Cortex of kidney (tissue), 1 donor: ENCODE results near the gene GTF2F1.
"Not testable (repeated sequence)": the region's sequence is repeated elsewhere in the genome, so short reads cannot be mapped to it uniquely, and the experiment has no call there.

Experiments used
- DNase-seq: peaks from one replicate; lab custom pipeline; 2025; lab: John Stamatoyannopoulos, UW

GTF2F1 gene

DNA sequence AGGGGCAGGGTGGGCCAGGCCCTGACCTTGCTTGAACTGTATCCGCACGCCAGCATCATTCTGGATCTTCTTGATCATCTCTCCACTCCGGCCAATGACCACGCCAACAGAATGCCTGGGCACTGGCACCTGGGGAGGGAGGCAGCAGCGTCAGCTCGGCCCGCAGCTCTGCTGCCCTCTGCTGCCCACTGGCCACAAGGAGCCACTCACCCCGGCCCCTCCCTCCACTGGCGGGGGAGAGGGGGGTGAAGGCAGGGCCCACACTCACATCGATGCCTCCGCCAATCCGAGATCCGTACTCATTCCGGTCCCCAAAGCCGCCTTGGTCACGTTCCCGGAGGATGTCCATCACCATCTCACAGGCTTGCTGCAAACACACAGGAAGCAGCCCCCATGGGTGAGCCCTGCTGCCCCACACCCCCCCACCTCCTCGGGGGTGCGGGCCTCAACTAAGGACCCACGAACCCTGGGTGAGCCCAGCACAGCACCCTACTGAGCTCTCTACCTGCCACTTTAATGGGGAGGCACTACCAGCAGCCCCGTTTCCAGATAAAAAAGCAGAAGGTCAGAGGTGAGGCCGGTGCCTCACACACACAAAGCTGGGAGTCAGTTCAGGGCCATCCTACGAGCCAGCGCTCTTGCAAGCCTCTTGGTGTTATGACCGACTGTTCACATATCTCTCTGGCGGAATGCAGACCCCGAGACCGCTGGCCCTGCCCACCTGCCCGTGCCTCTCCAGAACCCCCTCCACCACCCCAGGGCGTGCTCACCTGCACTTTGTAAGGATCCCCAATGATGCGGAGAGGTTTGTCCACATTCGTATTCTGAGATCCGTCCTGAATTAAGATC, 25.0 kb upstream of the GTF2F1 start:
- DNase-seq, result no peak

DNA sequence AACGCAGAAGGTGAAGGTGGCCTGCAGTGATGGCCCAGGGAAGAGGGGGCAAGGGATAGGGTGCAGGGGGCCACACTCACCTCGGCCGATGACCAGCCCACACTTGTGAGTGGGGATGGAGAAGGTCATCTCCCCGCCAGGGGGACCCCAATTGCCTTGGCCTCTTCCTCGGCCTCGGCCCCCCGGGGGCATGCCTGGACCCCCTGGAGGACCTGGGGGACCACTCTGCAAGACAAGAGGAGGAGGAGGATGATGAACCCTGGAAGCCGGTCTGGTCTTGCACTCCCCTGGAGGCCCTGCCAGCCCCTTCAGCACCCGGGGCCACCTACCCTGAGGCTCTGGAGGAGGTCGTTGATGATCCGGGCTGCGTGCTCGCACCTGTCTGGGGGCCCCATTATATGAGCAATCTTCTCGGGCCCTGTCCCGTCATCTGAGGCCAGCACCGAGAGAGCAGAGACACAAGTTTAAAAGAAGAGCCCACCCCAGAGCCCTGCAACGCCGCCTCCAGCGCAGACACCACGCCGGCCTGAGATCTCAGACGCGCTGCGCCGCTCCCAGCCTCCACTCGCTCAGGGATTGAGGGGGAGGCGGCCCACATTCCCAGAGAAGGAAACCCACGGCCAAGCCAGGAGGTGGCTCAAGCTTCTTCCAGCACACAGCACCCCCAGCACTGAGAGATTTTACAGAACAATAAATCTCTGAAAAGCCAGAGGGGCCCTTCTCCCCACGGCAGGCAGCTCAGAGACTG, 23.9 kb upstream of the GTF2F1 start:
- no peak for DNase-seq

DNA sequence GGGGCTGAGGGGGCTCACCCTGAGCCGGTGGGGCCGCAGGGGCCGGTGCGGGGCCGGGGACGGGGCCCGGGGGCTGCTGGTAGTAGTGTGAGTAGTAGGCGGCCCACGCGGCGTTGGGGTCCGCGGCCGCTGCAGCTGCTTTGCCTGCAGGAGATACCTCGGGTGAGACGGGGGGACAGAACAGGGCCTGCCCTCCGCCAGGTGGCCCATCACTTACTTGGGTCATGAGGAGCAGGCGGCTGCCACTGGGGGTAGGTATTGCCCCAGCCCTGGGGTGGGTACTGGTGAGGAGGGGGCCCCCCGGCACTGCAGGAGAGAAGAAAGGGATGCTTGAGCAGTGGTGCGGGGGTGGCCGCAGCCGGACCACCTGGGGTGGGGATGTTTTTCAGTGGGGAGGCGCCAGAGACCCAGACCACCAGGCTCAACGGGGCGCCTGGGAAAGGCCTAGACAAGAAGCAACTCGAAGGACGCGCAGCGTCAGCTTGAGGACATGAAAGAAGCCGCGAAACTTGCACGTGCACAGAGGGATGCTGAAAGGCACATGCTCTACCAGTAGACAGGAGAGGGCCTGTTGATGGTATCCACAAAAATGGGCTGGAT, 22.7 kb upstream of the GTF2F1 start:
- DNase-seq, result no peak

DNA sequence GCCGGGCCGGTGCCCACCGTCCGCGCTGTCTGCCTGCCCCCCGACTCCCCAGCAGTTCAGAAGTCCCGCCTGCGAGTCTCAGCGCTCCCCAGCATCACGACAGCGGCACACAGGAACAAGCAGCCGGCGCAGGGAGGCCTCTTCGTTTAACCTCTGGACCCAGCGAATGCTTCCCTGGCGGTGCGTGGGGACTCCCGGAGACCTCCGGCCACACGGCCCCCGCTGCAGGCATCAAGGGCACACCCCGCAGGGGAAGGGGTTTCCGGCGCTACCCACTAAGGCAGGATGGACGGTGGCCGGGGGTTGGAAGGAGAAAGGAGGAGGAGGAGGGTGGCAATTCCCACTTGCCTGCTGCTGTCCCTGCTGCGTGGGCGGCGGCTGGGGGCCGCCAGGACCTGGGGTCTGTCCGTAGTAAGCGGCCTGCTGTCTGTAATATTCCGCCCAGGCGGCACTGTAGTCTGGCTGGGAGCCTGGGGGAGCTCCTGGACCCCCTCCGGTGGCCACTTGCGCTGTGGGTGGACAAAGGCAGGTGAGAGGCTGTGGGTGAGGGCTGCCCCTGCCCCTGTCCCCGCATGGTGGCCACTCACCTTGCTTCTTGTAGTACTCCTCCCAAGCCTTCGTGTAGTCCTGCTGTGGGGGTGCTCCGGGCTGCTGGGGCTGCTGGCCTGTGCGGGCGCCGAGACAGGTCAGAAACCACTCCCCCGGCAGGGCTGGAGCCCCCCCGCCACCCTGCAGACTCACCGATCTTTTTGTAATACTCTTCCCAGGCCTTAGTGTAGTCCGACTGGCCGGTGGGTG, 22.0 kb upstream of the GTF2F1 start:
- DNase-seq, result no peak

DNA sequence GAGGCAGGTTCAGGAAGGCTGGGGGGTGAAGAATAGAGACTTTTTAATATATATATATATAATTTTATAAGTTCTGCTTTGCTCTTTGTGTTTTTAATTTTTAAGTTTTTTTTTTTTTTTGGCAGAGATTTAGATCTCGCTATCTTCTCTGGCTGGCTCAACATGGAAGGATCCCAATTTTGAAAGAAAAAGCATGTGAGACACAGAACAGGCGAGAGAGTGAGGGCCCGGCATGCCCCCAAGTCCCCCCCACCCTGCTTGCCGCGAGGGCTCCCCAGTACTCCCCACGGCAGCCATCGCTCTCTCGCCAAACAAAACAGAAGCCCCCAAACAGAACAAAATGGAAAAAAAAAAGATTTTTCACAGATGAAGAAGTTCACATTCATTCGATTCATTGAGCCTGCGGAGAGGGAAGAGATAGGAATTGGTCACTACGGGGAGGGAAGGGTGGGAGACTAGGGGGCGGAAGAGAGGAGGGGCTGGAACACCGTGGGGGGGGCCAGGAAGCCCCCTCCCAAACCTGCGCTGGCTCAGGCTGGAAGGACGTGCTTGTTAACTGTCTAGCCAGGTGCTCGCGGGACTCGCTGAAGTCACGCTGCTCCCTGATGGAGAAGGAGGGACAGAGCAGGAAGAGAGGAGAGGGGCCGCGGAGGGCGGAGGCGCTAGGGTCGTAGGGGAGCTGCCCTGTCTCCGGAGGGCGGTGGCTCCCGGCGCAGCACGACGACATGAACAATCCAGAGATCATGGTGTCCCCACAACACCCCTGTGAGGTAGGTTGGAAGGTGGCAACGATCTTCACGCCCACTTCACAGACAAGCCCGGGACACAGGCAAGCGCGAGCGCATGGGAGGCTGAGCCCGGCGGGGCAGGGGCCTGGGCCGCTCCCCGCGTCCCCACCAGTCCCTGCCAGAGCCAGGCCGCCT, 21.0 kb upstream of the GTF2F1 start:
- DNase-seq, result no peak

DNA sequence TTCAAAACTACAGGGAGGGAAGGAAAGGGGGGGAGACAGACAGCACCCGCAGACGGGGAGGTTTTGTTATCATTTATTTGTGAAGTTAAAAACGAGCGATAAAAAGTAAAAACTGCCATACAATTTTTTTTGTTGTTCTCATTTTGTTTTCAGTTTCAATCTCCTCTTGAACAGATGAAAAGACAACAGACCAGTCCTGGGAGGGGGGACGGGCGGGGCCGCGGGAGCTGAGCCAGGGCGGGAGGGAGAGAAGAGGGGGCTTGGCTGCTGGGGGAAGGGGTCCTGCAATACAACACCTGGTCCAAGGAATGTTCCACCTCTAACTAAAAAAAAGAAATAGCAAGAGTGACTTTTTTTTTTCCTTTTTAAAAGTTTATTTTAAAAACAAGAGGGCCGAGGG, 20.3 kb upstream of the GTF2F1 start:
- no peak for DNase-seq

DNA sequence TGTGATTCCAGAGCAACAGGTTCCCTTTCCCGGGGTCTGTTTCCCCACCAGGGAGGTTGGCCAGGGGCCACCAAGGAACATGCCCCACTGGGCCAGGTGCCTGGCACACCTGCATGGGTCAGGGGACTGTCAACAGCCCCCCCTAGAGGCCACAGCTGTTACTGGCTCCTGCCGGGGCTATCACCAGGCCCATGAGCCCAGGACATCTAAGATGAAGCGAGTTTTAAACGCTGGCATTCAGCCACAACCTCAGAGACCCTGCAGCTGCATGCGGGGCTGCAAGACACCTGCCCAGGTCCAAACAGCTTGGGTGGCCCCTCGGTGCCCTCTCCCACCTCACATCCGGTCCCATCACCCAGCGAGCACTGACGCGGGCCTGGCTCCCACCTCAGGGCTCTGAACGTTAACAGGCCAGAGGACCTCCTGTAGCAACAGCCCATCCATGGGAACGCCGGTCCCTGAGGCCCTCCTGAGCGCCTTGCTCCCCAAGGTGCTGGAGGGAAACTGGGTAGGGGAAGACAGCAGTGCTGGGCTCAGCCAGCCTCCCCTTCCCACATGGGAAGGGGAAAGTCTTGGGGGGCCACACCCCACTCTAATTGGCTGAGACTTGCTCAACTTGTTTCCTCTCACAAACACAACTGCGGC, 19.6 kb upstream of the GTF2F1 start:
- no peak for DNase-seq

DNA sequence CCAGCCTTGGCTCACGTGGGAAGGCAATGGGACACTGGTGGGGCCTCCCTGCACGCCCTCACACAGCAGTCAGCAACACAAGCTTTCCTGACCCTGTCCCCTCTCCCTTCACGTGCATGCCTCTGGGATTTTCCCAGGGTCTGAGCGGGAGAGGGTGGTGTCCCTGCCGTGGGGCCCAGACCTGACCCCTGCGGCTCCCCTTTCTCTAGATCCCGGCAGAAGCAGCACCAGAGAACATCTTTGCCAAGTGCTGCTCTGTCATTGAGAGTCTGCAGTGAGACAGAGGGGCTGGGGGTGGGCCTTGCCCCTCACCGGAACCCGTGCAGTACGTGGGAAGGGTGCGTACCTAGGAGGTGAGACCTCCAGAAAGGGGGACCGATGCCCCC, 19.1 kb upstream of the GTF2F1 start:
- no peak for DNase-seq

DNA sequence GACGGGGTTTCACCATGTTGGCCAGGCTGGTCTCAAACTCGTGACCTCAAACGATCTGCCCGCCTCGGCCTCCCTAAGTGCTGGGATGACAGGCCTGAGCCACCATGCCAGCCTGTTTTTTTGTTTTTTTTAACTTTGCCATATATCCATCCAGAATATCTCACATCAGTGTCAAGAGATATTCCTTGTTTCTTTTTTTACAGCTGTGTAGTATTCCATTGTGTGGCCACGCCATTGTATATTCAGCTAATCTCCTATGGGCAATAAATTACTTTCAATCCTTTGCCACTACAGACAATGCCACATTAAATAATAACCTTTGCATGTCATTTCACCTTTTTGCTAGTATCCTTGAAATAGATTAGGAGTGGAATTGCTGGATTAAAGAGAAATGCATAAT, 16.4 kb upstream of the GTF2F1 start:
- DNase-seq, result no peak

DNA sequence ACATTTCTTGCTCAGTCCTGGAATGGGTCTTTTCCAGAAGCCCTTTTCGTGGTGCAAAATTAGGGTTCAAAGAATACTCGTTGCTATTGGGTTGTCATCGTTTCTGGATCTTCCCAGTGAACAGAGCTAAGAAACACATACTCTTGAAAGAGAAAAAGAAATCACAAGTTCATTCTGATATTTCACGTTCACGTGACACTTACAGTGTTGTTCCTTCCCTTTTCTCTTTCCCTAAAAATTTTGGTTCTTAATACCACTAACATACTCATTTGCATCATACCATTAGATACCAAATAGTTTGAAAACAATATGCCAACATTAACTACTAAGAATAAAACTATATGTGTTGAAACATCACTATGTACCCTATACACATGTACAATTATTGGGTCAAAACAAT, 13.4 kb upstream of the GTF2F1 start:
- DNase-seq, result no peak

DNA sequence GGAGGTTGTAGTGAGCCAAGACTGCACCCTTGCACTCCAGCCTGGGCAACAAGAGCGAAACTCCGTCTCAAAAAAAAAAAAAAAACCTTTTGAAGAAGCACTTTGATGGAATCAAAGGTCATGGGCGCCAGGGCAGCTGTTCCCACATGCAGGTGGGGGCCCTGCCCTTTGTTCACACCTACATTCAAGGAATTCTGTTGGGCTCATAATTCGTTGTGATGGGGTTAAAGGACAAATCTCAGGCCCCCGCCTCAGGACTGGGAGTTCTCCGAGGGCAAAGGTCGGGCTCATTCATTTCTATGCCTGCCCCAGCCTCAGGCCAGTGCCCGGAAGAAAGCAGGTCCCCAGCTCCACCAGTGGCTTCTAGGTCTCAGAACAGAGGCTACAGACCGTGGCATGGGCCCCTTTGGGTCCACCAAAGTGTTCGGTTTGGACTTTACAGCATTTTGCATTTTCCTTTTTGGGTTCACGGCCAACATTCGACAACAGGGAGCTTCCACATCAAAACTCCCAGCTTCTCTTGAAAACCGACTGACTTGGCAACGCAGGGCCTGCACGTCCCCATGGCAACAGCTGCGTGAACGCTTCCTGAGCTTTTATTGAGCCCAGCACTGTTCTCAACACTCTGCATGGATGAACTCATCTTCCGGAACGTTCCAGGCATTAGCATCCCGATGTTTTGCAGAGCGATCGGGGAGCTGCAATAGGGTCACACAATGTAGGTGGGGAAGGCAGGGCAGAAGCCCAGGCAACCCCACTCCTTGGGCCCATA, 10.1 kb upstream of the GTF2F1 start:
- DNase-seq, result no peak

DNA sequence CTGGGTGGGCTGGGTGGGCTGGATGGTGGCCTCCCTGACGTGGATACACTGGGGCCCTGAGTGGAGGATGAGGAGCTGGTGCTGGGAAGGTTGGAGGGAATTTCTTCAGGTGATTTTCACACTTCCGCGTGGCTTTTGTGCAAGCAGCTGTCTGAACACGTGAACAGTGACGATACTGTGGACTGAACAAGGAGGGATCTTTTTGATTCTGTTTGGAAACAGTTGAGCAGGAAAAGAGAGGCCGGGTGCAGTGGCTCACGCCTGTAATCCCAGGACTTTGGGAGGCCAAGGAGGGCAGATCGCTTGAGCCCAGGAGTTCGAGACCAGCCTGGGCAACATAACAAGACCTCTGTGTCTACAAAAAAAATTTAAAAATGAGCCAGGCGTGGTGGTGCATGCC, 9.1 kb upstream of the GTF2F1 start:
- DNase-seq, result no peak

DNA sequence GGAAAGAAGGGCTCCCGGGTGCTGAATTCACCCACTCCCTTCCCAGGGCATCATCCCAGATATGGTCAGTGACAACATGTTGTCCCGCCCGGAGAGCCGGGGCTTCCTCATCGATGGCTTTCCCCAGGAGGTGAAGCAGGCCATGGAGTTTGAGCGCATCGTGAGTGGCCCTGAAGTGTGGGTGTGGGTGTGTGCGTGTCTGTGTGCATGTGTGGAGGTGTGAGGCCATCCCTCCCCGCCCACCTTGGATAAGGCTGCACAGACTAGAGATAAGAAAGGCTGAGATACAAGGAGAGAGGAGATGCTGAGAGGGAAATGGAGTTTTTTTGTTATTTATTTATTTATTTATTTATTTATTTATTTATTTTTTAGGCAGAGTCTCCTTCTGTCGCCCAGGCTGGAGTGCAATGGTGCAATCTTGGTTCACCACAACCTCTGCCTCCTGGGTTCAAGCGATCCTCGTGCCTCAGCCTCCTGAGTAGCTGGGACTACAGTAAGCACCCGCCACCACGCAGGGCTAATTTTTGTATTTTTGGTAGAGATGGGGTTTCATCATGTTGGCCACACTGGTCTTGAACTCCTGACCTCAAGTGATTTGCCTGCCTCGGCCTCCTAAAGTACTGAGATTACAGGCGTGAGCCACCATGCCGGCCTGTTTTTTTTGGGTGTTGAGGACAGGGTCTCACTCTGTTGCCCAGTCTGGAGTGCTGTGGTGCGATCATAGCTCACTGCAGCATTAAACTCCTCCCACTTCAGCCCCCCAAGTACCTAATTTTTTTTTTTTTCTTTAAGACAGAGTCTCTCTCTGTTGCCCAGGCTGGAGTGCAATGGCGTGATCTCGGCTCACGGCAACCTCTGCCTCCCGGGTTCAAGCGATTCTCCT, 7.3 kb upstream of the GTF2F1 start:
- not testable (repeated sequence) for DNase-seq

DNA sequence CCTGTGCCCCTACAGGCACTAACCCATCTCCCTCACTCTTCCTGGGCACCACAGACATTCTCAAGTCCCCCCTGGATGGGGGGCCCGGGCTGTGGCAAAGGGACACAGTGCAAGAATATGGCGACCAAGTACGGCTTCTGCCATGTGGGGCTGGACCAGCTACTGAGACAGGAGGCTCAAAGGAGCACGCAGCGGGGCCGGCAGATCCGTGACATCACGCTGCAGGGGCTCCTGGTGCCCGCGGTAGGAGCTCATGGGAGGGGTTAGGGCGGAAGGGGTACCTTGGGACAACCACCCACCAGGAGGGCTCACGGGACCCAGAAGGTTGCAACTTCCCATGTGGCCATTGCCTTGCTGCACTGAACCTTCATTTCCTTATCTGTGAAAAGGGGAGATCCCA, 3.3 kb upstream of the GTF2F1 start:
- no peak for DNase-seq

DNA sequence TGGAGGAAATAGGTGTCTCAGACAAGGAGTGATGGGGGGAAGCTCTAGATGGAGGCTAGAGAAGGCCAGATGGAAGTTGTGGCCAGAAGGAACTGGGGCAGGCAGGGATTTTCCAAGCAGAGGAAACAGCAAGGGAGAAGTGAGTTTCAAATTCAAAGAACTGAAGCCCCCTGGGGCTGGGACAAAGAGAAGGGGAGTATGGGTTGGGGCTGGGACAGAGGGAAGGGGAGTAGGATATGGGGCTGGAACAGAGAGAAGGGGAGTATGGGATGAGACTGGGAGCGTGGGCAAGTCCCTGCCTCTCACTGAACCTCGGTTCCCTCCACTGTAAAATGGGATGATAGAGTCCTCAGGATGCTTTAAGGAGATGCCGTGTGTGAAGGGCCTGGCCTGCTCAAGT, 1.9 kb upstream of the GTF2F1 start:
- no peak for DNase-seq

DNA sequence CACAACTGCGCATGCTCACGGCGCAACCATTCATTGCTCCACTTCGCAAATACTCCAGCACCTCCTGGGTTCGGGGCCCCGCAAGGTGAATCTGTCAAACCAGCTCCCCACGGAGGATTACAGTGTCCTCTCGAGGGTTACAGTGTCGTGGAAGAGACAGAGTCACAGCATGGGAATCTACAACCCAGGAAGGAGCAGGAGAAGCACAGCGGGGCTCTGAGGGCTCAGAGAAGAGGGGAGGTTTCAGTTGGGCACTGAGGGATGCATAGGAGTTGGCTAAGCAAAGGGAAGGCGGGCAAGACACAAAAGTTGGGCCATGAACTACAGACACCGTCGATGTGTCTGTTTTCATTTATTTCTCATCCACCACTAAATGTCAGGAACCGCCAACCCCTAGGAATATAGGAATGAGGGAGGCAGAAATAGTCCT, 1.0 kb upstream of the GTF2F1 start:
- no peak for DNase-seq

DNA sequence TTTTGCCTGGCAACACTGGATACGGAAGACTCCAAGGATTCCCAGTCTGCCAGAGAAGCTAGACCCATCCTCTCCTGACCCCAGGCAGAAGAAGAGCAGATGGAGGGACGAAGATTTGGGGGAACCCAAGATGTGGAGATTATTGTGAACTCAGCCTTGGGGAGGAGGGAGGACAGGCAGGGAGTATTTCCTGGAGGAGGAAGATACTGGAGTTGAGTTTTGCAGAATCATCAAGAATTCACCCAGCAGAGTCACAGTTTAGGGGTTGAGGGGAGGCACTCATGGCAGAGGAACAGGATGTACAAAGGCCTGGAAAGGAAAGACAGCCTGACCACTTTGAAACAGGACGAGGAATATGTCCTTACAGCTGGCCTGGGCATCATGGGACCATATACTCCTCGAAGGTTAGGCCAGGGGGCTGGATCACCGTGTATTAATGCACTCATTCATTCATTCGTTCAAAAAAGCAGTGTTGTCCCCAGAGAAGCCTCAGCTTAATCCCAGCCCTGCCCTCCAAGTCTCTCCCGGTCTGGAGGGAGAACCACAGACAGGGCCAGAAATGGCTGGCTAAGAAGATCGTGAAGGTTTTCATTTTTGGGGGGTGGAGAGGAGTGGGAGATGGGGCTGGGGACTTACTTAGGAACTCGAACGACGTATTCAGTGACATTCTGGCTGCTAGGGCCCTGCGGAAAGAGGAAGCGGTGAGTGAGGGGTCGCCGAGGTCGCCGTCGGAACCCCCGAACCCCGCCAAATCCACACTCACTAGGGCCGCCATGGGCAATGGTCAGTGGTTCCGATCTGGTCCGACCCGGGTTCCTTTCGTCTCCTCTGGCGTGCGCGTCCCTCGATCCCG, 517 bp downstream of the GTF2F1 start:
- DNase-seq, result no peak

DNA sequence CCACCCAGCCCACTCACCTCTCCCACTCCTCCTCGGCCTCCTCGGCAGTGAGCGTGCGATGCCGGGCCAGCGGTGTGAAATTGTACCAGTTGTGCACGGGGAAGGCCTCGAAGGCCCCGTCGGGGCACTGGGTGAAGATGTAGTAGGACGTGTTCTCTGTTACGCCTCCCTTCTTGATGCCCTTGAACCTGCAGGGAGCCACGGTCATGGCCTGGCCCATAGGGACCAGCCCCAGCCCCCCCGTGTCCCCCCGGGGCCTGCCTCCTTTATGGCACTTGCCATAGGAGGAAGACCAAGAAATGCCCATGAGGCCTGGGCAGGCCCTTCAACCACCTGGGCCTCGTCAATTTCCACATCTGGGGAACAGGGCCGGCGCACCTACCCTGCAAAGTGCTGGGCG, 5.6 kb downstream of the GTF2F1 start:
- no peak for DNase-seq
